Measurements from ENCODE around the gene DNAH11.
"Not testable (repeated sequence)": the region's sequence is repeated elsewhere in the genome, so short reads cannot be mapped to it uniquely, and the experiment has no call there.

Gene DNAH11

GRCh38 chr7:21542891-21543527 lies at the start of gene DNAH11:
Gene DNAH11, plus strand, starts transcription at chr7:21543039. Its CDS starts 207 bp downstream, at chr7:21543246.
- no peak for DNase-seq

- no peak for DNase-seq
Observed at GRCh38 chr7:21495731-21496130, 47.1 kb upstream of the DNAH11 start.

GRCh38 chr7:21497072-21497471 lies 45.8 kb upstream of the DNAH11 start:
- no peak for DNase-seq

- no peak for DNase-seq
Observed at GRCh38 chr7:21500117-21500832, 42.6 kb upstream of the DNAH11 start.

- DNase-seq, result no peak
Observed at GRCh38 chr7:21504021-21504420, 38.8 kb upstream of the DNAH11 start.

GRCh38 chr7:21507627-21508343 lies 35.1 kb upstream of the DNAH11 start:
- DNase-seq, result peak; percentile 23

GRCh38 chr7:21508538-21508937 lies 34.3 kb upstream of the DNAH11 start:
- no peak for DNase-seq

- no peak for DNase-seq
Observed at GRCh38 chr7:21514062-21514461, 28.8 kb upstream of the DNAH11 start.

GRCh38 chr7:21524680-21525079 lies 18.2 kb upstream of the DNAH11 start:
- no peak for DNase-seq

- no peak for DNase-seq
Observed at GRCh38 chr7:21526007-21526406, 16.8 kb upstream of the DNAH11 start.

- no peak for DNase-seq
Observed at GRCh38 chr7:21526448-21526847, 16.4 kb upstream of the DNAH11 start.

GRCh38 chr7:21532485-21532884 lies 10.4 kb upstream of the DNAH11 start:
- DNase-seq, result not testable (repeated sequence)

GRCh38 chr7:21533646-21534045 lies 9.2 kb upstream of the DNAH11 start:
- DNase-seq, result not testable (repeated sequence)

GRCh38 chr7:21536445-21537118 lies 6.3 kb upstream of the DNAH11 start:
- not testable (repeated sequence) for DNase-seq

GRCh38 chr7:21538936-21539495 lies 3.8 kb upstream of the DNAH11 start:
- no peak for DNase-seq

GRCh38 chr7:21543528-21544302 lies 876 bp downstream of the DNAH11 start:
- no peak for DNase-seq

- DNase-seq, result no peak
Observed at GRCh38 chr7:21544303-21544656, 1.4 kb downstream of the DNAH11 start.

- no peak for DNase-seq
Observed at GRCh38 chr7:21544715-21545114, 1.9 kb downstream of the DNAH11 start.

GRCh38 chr7:21547501-21547900 lies 4.7 kb downstream of the DNAH11 start:
- DNase-seq, result no peak

- DNase-seq, result no peak
Observed at GRCh38 chr7:21548491-21548890, 5.7 kb downstream of the DNAH11 start.

- no peak for DNase-seq
Observed at GRCh38 chr7:21550076-21550475, 7.2 kb downstream of the DNAH11 start.

GRCh38 chr7:21550821-21551531 lies 8.1 kb downstream of the DNAH11 start:
- DNase-seq, result no peak

All from kidney glomerular epithelial cell (primary cell).